ENCODE results near the gene PHAX. TPM values are rescaled to one million over a fixed set of nuclear protein-coding genes. Genes with fewer than 3 reads are reported as not detected.
"Not testable (repeated sequence)": the region's sequence is repeated elsewhere in the genome, so short reads cannot be mapped to it uniquely, and the experiment has no call there.

The PHAX gene
- total RNA-seq, 1 donor from 2014 or later: 25.1 TPM

DNA sequence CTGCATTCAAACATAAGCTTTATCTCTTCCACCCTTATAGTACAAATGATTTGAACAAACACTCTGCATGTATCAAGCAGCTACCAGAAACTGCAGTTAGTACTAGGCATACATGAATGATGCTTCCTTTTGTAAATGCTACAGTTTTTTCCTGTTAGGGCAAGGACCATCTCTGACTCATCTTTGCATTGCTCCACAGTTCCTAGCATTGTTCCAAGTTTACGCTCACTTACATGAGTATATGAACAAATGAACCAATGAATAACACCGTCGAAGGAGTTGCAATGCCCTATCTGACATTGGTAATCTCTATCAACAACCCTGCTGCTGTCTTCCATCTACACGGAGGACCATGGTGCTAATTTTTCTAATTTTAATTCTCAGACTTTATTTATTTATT is 3.6 kb upstream of the PHAX start:
- intact Hi-C loops (cut with DNase I): no loop called here
- Histone ChIP-seq H3K9me3 (no peaks in the 10 kb centered on the region), H3K4me1 (peaks cover 22% of the 10 kb centered on the region), H3K27me3 (ENCODE audit: low read depth) (no peaks in the 10 kb centered on the region), H3K4me3 (no peak overlapping the region), H3K36me3 (peaks cover 3% of the 10 kb centered on the region), H3K27ac (no peak overlapping the region)
- ATAC-seq (no peak), DNase-seq (no peak)
- TF ChIP-seq, protein P1, sequence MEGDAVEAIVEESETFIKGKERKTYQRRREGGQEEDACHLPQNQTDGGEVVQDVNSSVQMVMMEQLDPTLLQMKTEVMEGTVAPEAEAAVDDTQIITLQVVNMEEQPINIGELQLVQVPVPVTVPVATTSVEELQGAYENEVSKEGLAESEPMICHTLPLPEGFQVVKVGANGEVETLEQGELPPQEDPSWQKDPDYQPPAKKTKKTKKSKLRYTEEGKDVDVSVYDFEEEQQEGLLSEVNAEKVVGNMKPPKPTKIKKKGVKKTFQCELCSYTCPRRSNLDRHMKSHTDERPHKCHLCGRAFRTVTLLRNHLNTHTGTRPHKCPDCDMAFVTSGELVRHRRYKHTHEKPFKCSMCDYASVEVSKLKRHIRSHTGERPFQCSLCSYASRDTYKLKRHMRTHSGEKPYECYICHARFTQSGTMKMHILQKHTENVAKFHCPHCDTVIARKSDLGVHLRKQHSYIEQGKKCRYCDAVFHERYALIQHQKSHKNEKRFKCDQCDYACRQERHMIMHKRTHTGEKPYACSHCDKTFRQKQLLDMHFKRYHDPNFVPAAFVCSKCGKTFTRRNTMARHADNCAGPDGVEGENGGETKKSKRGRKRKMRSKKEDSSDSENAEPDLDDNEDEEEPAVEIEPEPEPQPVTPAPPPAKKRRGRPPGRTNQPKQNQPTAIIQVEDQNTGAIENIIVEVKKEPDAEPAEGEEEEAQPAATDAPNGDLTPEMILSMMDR (IDR thresholded peaks at IDR 0.05): no peak

DNA sequence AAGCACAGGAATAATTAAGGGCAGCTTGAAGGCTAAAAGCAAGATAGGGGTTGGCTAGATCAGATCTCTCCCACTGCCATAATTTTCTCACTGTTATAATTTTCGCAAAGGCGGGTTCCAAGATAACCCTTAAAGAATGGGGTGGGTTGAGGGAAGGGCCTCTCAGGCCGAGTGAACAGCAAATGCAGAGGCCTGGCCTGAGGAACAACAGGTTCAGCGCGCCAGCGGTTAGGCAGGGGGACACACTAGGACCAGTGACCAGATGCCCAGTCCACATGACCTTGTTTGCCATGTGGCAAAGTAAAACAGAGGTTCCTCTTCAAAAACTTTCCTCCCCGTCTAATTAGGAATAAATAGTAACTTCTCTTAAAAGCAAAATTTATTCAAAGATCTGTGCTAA is 1.2 kb upstream of the PHAX start:
- intact Hi-C loops (cut with DNase I): no loop called here
- no peaks in the 10 kb centered on the region for H3K27me3 ChIP-seq (ENCODE audit: low read depth)
- no peak overlapping the region for H3K27ac ChIP-seq
- TF ChIP-seq, protein P1 (IDR thresholded peaks at IDR 0.05): no peak
- H3K9me3 ChIP-seq: no peaks in the 10 kb centered on the region
- ATAC-seq (no peak), DNase-seq (no peak)
- peaks cover 14% of the 10 kb centered on the region for H3K36me3 ChIP-seq
- no peak overlapping the region for H3K4me3 ChIP-seq
- peaks cover 23% of the 10 kb centered on the region for H3K4me1 ChIP-seq

DNA sequence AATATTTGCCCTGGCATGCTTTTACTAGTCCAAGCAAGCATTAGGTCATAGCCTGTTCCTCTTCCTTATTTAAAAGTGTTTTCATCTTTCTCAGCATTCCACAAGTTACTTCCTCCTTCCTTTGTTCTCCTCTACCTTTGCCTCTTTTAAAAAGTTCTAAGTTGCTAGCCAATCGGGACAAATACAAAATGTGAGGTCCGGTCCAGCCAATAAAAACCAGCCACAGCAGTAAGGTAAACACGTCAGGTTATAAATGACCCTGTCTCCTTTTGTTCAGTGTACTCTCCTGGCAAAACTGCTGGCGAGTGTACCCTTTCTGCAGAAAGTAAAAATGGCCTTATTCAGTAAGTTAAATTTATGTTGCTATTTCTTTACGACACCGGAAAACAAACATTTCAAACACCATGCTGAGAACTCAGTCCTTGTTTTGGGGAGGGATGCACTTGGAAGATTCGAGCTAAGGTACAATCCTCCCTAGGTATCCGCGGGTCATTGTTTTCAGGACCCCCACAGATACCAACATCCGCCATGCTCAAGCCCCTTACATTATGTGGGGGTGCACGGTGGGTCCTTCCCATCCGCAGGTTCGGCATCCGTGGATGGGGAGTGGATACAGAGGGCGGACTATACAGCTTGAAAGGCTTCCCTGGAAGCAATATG is 646 bp upstream of the PHAX start:
- intact Hi-C loops (cut with DNase I); H3K27me3 ChIP-seq (ENCODE audit: low read depth); H3K9me3 ChIP-seq; DNase-seq: not testable (repeated sequence)
- H3K4me1 ChIP-seq: peaks cover 28% of the 10 kb centered on the region
- peak overlapping the region; percentile 91 for H3K27ac ChIP-seq
- peak overlapping the region; percentile 100 for H3K4me3 ChIP-seq
- ATAC-seq: peak in 1 of 2 donors; percentile 57
- peaks cover 20% of the 10 kb centered on the region for H3K36me3 ChIP-seq

DNA sequence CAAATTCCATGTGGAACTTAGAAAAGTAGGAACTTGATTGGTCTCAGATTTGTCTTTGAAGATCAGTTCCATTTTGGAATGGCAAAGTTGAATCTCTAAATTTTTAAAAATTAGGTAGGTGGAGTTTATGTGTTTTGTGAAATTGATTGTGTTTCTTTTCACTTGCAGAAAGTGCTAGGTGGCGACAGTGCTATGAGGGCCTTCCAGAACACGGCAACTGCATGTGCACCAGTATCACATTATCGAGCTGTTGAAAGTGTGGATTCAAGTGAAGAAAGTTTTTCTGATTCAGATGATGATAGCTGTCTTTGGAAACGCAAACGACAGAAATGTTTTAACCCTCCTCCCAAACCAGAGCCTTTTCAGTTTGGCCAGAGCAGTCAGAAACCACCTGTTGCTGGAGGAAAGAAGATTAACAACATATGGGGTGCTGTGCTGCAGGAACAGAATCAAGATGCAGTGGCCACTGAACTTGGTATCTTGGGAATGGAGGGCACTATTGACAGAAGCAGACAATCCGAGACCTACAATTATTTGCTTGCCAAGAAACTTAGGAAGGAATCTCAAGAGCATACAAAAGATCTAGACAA is 2.8 kb downstream of the PHAX start:
- no peak for DNase-seq
- intact Hi-C loops (cut with DNase I): no loop called here

DNA sequence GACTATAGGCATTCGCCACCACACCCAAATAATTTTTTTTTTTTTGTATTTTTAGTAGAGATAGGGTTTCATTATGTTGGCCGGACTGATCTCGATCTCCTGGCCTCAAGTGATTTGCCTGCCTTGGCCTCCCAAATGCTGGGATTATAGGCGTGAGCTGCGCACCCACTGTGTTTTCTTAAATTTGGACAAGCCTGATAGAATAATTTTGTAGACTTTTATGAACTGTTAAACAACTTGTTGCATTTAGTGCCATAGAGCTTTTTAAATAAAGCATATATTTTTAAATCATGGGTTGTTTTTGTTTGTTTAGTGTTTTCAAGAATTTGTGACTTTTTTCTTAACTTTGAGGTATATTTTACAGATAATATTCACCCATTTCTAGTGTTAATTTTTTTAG is 4.8 kb downstream of the PHAX start:
- intact Hi-C loops (cut with DNase I): no loop called here
- TF ChIP-seq, protein P1 (IDR thresholded peaks at IDR 0.05): no peak
- no peak for ATAC-seq
- Histone ChIP-seq H3K9me3 (no peaks in the 10 kb centered on the region), H3K27me3 (ENCODE audit: low read depth) (no peaks in the 10 kb centered on the region), H3K4me1 (peaks cover 43% of the 10 kb centered on the region), H3K4me3 (no peak overlapping the region), H3K36me3 (peaks cover 72% of the 10 kb centered on the region), H3K27ac (no peak overlapping the region)
- DNase-seq: no peak

More for the DNA sequence above, 2.8 kb downstream of the PHAX start:
- ATAC-seq: no peak
- TF ChIP-seq, protein P1 (IDR thresholded peaks at IDR 0.05): no peak
- no peaks in the 10 kb centered on the region for H3K9me3 ChIP-seq
- peaks cover 52% of the 10 kb centered on the region for H3K36me3 ChIP-seq
- no peak overlapping the region for H3K27ac ChIP-seq
- H3K4me3 ChIP-seq: no peak overlapping the region
- no peaks in the 10 kb centered on the region for H3K27me3 ChIP-seq (ENCODE audit: low read depth)
- peaks cover 43% of the 10 kb centered on the region for H3K4me1 ChIP-seq

DNA sequence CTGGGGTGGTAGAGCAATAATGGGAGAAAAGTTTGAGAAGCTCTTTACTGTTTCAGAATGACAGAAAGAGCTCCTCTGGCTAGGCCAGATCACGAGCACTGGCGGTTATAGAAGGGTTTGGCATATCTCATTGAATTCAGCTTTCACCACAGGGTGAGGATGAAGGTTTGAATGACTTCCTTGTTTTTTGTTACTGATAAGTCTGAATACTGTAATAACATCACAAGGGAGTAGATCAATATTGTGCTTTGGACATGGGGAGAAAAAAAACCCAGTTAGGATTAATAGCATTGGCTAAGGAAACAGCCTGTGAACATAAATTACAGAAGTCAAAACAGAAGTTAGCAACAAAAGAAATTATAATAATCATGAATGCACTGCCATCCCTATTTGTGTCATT is 9.4 kb downstream of the PHAX start:
- no peaks in the 10 kb centered on the region for H3K9me3 ChIP-seq
- H3K4me1 ChIP-seq: peaks cover 14% of the 10 kb centered on the region
- DNase-seq: no peak
- H3K27me3 ChIP-seq (ENCODE audit: low read depth): no peaks in the 10 kb centered on the region
- H3K27ac ChIP-seq: no peak overlapping the region
- TF ChIP-seq, protein P1 (IDR thresholded peaks at IDR 0.05): no peak
- H3K4me3 ChIP-seq: no peak overlapping the region
- peaks cover 95% of the 10 kb centered on the region for H3K36me3 ChIP-seq
- intact Hi-C loops (cut with DNase I): no loop called here
- no peak for ATAC-seq

Measured in lower lobe of right lung (tissue), 2 donors.